Measurements from ENCODE around the gene PLCH2.
"Not testable (repeated sequence)": the region's sequence is repeated elsewhere in the genome, so short reads cannot be mapped to it uniquely, and the experiment has no call there.

Gene PLCH2

GRCh38 chr1:2440346-2440745 lies 35.7 kb upstream of the PLCH2 start:
- not testable (repeated sequence) for DNase-seq (ENCODE audit: low read depth in 4 of 4, low spot score in 1 of 4)

DNA sequence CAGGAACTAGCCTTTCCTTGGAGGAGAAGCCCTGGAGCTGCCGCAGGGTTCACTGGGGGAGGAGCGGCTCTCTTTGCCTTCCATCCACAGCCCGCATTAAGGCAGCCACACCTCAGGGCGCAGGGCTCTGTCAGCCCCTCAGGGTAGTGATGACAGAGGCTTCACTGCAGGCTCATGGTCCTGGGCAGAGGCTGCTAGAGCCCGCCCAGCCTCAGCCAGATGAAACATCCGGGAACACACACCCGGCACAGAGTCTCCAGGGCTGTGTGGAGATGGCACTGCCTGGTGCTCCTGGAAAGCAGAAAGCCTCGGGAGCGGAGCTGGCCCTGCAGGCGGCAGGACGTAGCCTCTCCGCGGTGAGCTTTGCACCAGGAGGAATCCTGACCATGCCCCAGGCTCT lies 34.3 kb upstream of the PLCH2 start:
- no peak for DNase-seq (ENCODE audit: low read depth in 4 of 4, low spot score in 1 of 4)

DNA sequence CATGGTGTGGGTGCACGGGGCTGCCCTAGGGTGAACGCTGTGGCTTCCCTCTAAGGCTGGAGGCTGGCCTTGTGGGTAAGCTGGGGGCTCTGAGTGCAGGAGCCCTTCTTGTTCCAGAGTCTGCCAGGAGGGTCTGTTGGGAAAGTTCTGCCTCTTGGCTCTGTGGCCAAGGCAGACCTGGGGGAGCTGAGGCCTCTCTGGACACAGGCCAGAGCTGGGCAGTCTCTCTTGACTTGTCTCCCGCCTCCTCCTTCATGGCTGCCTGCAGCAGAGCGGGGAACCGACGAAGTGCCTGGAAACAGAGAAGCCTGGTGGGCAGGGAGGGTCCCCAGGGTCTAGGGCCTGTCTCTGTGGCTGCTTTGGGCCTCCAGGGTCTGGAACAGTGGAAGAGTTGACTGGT lies 33.4 kb upstream of the PLCH2 start:
- DNase-seq (ENCODE audit: low read depth in 4 of 4, low spot score in 1 of 4): no peak

DNA sequence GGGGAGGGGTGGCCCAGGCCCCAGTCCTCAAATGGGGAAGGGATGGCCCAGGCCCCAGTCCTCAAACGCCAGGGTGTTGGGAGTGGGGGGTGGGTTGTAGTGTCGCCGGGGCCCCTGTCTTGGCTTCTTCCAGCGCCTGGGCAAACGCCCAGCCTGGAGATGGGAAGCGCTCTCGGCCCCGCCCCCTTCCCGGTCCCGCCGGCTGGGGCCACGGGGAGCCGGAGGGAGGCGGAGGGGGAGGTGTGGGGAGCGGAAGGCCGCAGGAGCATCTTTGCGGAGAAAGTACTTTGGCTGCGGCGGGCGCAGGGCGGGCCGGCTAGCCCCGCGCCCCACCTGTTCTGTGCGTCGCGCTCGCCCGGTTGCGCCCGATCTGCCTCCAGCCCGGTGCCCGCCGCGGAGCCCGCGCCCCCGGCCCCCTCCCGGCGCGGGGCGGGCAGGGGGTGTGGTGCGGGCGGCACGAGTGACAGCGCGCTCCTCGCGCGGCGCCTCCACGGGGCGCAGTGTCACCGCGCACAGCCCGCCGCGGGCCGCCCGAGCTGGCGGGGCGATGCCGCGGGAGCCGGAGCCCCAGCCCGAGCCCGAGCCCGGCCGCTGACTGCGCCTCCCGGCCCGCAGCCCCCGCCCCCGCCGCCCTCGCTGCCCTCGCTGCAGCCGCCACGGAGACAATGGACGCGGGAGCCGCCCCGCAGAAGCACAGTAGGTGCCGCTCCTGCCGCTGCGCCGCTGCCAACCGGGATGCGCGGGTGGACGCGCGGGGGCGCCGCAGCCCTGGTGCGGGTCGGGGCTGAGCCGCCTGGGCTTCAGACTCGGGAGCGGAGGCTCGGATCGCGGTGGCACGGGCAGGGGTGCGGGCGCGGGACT lies 32.6 kb upstream of the PLCH2 start:
- DNase-seq (ENCODE audit: low read depth in 4 of 4, low spot score in 1 of 4): no peak

- DNase-seq (ENCODE audit: low read depth in 4 of 4, low spot score in 1 of 4): no peak
Measured at GRCh38 chr1:2444138-2444591, 31.9 kb upstream of the PLCH2 start.

DNA sequence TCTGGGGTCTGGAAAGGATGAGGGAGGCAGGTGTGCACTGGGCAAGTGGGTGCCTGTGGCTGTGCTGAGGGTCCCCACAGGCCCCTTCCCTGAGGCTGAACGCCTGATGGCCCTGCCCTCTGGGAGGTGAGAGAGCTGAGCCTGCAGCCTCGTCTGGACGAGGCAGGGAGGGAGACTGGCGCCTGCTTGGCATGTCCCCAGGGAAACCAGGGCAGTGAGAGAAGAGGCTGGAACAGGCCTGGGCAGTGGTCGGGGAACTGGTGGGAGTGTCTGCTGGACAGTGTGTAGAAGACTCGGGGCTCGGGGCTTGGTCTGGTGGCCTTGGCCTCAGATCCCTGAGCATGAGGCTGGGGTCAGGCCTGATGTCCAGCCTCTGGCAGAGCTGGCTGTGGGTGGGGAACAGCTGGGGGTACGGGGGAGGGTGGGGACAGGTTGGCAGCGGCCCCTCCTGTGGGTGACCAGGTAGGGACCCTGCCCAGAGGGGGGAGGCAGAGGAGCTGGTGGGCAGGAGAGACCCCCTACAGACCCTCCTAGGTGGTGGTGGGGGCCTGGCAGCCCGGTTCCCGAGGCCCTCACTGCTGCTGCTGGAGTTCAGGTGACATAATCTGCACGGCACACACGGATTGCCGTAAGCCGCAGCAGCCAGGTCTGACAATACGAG lies 30.8 kb upstream of the PLCH2 start:
- no peak for DNase-seq (ENCODE audit: low read depth in 4 of 4, low spot score in 1 of 4)

DNA sequence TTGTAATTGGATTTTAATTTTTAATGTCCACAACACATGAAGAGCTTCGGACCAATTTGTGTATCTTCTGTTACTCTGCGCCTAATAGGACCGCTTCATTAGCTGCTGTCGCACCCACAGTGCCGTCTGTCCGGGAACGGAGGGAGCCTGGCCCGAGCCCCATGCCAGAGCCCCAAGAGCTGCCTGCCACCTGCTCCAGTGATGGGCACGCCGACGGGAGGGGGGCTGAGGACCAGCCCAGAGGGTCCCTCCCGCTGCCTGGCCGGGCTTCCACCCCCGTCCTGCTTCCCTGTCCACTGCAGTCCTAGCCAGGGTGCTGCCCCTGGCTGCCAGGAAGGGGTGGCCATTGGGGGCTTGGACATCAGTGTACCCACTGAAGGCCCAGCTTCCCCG lies 30.3 kb upstream of the PLCH2 start:
- no peak for DNase-seq (ENCODE audit: low read depth in 4 of 4, low spot score in 1 of 4)

GRCh38 chr1:2446394-2446793 lies 29.7 kb upstream of the PLCH2 start:
- DNase-seq (ENCODE audit: low read depth in 4 of 4, low spot score in 1 of 4): no peak

DNA sequence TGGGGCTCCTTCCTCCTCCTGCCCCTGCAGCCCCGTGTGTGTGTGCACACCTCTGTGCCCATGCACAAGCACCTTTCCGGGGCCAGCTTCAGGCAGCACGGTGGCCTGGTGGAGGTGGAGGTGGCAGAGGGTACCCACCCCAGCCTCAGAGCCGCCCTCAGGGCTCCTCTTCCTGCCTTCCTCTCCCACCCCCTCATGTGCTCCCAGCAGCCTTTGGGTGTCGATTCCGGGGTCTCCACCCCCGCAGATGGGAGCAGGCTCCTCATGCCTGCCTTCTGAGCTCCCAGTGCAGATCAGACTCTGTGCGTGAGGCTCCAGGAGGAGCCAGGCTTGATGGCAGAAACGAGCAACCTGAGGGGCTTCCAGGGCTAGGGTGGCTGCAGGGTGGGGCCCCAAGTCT lies 29.2 kb upstream of the PLCH2 start:
- DNase-seq (ENCODE audit: low read depth in 4 of 4, low spot score in 1 of 4): no peak

- no peak for DNase-seq (ENCODE audit: low read depth in 4 of 4, low spot score in 1 of 4)
Measured at GRCh38 chr1:2447276-2448097, 28.6 kb upstream of the PLCH2 start.

- no peak for DNase-seq (ENCODE audit: low read depth in 4 of 4, low spot score in 1 of 4)
Measured at GRCh38 chr1:2448098-2448445, 28.0 kb upstream of the PLCH2 start.

DNA sequence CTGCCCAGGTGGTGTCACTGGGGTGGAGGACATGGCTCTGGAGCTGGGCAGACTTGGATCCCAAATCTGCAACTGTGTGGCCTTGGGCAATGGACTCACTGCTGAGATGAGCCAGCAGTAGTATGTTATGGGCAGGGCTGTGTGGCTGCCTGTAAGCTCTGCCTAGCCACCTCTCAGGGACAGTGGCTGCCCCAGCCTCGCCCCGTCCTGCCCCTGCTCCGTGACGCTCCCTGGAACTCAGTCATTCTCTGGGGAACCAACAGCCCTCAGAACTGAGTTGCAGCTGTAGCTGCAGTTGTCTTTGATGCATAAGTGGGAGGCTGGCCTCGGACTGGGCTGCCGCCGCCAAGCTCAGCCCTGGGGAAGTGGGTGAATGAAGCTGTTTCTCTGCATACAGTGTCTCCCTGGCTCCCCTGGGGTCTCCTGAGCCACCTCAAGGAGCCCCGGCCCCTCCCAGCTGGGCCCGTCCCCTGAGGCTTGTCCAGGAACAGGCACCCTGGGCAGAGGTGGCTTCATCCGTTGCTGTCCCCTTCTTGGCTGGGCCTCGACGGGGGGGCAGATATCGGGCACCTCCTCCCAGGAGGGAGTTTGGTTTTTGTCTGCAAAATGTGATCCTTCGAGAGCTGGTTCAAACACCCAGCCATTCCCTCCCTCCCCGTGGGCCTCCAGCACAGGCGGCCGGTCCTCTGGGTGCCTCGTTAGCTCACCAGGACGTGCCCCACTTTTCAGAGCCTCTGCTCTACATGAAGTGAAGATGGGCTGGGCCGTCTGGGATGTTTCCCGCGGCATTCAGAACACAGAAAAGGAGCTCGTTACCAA lies 26.2 kb upstream of the PLCH2 start:
- no peak for DNase-seq (ENCODE audit: low read depth in 4 of 4, low spot score in 1 of 4)

DNA sequence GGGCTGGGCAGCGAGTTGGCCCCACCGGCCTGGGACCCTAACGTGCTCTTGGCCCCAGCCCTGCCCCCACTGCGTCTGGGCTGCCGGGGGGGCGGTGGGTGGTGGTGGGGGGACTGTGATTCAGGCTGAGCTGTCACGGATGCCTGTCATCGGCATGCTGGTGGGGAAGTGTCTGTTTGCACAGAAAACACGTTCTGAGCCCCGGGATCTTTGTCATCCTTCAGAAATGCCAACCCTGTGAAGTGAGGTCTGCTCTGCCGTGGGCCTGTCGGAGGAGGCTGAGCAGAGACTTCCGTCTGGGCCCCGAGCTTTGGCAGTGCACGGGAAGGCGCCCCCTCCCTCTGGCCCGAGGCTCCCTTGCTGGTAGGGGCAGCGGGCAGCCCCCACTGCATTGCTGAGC lies 24.3 kb upstream of the PLCH2 start:
- DNase-seq (ENCODE audit: low read depth in 4 of 4, low spot score in 1 of 4): no peak

DNA sequence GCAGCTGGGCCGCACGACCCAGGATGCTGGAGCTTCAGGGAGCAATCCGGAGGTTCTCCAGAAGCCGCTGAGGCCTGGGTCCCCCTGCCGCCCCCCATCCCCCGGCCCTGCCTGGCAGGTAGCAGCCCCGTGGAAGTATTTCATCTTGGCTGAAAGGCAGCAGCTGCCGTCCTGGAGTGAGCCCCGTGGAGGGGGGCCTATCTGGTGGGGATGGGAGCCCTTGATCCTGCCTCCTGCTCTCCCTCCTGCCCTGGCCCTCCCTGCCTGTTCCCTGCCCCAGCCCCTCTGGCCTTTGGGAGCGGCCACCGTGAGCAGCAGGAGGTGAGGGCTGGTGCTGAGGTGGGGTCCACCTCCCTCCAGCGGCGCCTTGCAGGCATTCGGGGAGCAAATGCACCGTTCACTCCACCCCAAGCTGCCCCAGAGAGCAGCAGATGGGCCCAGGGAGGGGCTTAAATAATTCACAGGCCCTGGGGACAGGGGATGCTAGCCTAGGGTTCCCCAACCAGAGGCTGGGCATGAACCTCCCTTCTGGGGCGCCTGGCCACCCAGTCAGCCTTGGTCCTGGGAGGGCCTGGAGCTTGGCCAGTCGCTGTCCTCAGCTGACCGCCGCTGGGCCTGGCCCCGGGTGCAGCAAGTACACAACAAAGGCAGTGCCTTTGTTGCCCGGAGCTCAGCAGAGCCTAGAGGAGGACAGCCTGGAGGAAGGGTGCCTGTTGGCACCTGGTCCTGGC lies 23.7 kb upstream of the PLCH2 start:
- no peak for DNase-seq (ENCODE audit: low read depth in 4 of 4, low spot score in 1 of 4)

GRCh38 chr1:2452932-2453315 lies 23.2 kb upstream of the PLCH2 start:
- no peak for DNase-seq (ENCODE audit: low read depth in 4 of 4, low spot score in 1 of 4)

GRCh38 chr1:2454227-2454626 lies 21.9 kb upstream of the PLCH2 start:
- no peak for DNase-seq (ENCODE audit: low read depth in 4 of 4, low spot score in 1 of 4)

GRCh38 chr1:2455757-2456156 lies 20.3 kb upstream of the PLCH2 start:
- DNase-seq (ENCODE audit: low read depth in 4 of 4, low spot score in 1 of 4): no peak

GRCh38 chr1:2457444-2457843 lies 18.6 kb upstream of the PLCH2 start:
- no peak for DNase-seq (ENCODE audit: low read depth in 4 of 4, low spot score in 1 of 4)

- no peak for DNase-seq (ENCODE audit: low read depth in 4 of 4, low spot score in 1 of 4)
Measured at GRCh38 chr1:2458687-2459086, 17.4 kb upstream of the PLCH2 start.

- not testable (repeated sequence) for DNase-seq (ENCODE audit: low read depth in 4 of 4, low spot score in 1 of 4)
Measured at GRCh38 chr1:2459102-2459753, 16.9 kb upstream of the PLCH2 start.

Data from stimulated activated CD4-positive, alpha-beta T cell treated with anti-CD3 and anti-CD28 coated beads, Interleukin-1b, Interleukin-23, amount 100 ng/mL, for 24 hours (primary cell).